GM12891 (cell line): Measurements from ENCODE around the gene EGFR.

Experiments
- DNase-seq: peaks from one replicate; pipeline ENCODE4 v3.0.0; 2011; ENCODE audit warnings: low spot score; ENCODE audit not compliant: insufficient read length
- FAIRE-seq: peaks from 2 replicates; lab custom pipeline; 2011; peaks lifted over from hg19 to GRCh38; lab: Jason Lieb, UNC
- PAX5 ChIP-seq: IDR thresholded peaks from 2 replicates; pipeline ENCODE4 v1.6.1; 2011; ENCODE audit warnings: low read length, moderate library complexity, mild to moderate bottlenecking; ENCODE audit not compliant: insufficient read depth, severe bottlenecking
- POLR2A ChIP-seq: IDR thresholded peaks from 2 replicates; pipeline ENCODE4 v1.6.1; 2011; ENCODE audit warnings: low read depth, low read length, control low read depth
- POLR2AphosphoS5 ChIP-seq: IDR thresholded peaks from 2 replicates; pipeline ENCODE4 v1.6.1; 2011; ENCODE audit warnings: low read depth, low read length, control low read depth
- POU2F2 ChIP-seq: IDR thresholded peaks from 2 replicates; pipeline ENCODE4 v1.6.1; 2011; ENCODE audit warnings: low read depth, mild to moderate bottlenecking, control low read depth, low read length, moderate library complexity
- SPI1 ChIP-seq: IDR thresholded peaks from 2 replicates; pipeline ENCODE4 v1.6.1; 2011; ENCODE audit warnings: low read depth, low read length, control low read depth
- TAF1 ChIP-seq: IDR thresholded peaks from 2 replicates; pipeline ENCODE4 v1.6.1; 2011; ENCODE audit warnings: low read depth, low read length, control low read depth

The EGFR gene

GRCh38 chr7:55150166-55150565 lies 131.3 kb downstream of the EGFR start:
- TF ChIP-seq POLR2AphosphoS5 (no peak), POU2F2 (no peak), PAX5 (no peak), POLR2A (no peak), TAF1 (no peak), SPI1 (no peak)
- DNase-seq, result no peak
- no peak for FAIRE-seq

- no peak for DNase-seq
- FAIRE-seq, result no peak
- TF ChIP-seq PAX5 (no peak), TAF1 (no peak)
Observed at GRCh38 chr7:55150709-55151451, 132.1 kb downstream of the EGFR start.

- no peak for FAIRE-seq
- TF ChIP-seq POU2F2 (no peak), TAF1 (no peak), PAX5 (no peak), POLR2AphosphoS5 (no peak), POLR2A (no peak), SPI1 (no peak)
Observed at GRCh38 chr7:55152516-55152915, 133.7 kb downstream of the EGFR start.

GRCh38 chr7:55154096-55154495 lies 135.3 kb downstream of the EGFR start:
- no peak for TF ChIP-seq POLR2AphosphoS5
- no peak for TF ChIP-seq TAF1
- no peak for TF ChIP-seq POLR2A
- no peak for TF ChIP-seq POU2F2
- TF ChIP-seq PAX5, result no peak
- FAIRE-seq (no peak), DNase-seq (no peak)

More at GRCh38 chr7:55152516-55152915, 133.7 kb downstream of the EGFR start:
- DNase-seq, result no peak

GRCh38 chr7:55155351-55156117 lies 136.7 kb downstream of the EGFR start:
- TF ChIP-seq PAX5, result no peak
- TF ChIP-seq POLR2AphosphoS5, result no peak
- no peak for TF ChIP-seq POU2F2
- TF ChIP-seq POLR2A, result no peak
- no peak for TF ChIP-seq TAF1
- TF ChIP-seq SPI1, result no peak
- DNase-seq (no peak), FAIRE-seq (no peak)

- FAIRE-seq, result no peak
- TF ChIP-seq POLR2A, result no peak
- TF ChIP-seq PAX5, result no peak
- no peak for TF ChIP-seq SPI1
- TF ChIP-seq POU2F2, result no peak
- no peak for DNase-seq
Observed at GRCh38 chr7:55156919-55157763, 138.3 kb downstream of the EGFR start.

- DNase-seq, result no peak
Observed at GRCh38 chr7:55157764-55158105, 138.9 kb downstream of the EGFR start.

GRCh38 chr7:55158541-55159382 lies 139.9 kb downstream of the EGFR start:
- no peak for FAIRE-seq
- no peak for DNase-seq
- no peak for TF ChIP-seq POLR2AphosphoS5
- TF ChIP-seq PAX5, result no peak
- no peak for TF ChIP-seq POLR2A
- no peak for TF ChIP-seq POU2F2
- no peak for TF ChIP-seq SPI1
- no peak for TF ChIP-seq TAF1

More at GRCh38 chr7:55157764-55158105, 138.9 kb downstream of the EGFR start:
- TF ChIP-seq TAF1 (no peak), SPI1 (no peak), PAX5 (no peak), POLR2AphosphoS5 (no peak), POLR2A (no peak), POU2F2 (no peak)
- FAIRE-seq, result no peak
